SKM-1 (cell line): Measurements from ENCODE around the gene JKAMP.

Experiments
- DNase-seq: peaks from one replicate; lab custom pipeline; 2025; ENCODE audit not compliant: unreplicated experiment; lab: John Stamatoyannopoulos, UW

Gene JKAMP

DNA sequence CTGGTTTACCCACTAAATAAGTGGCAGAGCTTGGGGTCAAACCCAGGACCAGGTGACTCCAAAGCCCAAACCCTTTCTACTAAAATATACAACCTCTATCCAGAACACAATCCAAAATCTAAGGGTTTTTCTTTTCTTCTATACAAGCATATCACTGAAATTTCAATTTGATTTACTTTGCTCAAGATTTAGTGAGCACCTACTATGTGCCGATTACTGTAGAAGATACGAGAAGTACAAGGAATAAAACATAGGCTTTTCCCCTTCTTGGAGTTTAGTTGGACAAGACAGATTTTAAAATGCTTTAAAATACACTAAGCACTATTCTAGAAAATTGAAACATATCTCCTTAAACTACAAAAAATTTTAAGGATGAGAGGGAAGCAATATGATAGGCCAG is 2.9 kb upstream of the JKAMP start:
- no peak for DNase-seq

DNA sequence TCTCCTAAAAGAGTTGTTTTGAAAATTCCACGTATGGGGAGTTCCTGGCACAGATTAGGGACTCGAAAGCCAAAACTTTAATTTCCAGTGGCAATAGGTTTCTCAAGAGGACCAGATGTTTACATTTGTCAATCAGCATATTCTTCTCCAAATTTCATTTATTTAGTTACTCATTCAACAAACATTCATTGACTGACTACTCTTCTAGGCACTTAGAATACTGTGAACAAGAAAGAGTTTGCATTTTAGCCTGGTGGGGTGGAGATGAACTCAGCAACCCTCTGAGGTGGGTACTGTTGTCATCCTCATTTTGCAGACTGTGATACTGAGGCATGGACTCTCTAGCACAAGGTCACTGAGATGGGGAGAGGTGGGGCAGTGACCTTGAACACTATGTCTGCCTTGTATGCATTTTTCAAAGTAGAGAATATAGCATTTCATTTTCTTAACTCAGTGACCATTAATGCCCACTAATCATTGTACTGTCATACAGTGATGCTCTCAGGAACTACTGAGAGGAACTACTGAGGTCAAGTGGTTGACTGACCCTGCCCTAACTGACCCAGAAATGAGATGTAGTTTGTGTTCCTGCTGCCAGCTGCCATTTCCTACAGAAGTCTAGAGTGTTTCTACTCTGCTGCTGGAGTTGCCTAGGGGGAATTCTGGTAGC is 2.3 kb upstream of the JKAMP start:
- DNase-seq, result no peak

DNA sequence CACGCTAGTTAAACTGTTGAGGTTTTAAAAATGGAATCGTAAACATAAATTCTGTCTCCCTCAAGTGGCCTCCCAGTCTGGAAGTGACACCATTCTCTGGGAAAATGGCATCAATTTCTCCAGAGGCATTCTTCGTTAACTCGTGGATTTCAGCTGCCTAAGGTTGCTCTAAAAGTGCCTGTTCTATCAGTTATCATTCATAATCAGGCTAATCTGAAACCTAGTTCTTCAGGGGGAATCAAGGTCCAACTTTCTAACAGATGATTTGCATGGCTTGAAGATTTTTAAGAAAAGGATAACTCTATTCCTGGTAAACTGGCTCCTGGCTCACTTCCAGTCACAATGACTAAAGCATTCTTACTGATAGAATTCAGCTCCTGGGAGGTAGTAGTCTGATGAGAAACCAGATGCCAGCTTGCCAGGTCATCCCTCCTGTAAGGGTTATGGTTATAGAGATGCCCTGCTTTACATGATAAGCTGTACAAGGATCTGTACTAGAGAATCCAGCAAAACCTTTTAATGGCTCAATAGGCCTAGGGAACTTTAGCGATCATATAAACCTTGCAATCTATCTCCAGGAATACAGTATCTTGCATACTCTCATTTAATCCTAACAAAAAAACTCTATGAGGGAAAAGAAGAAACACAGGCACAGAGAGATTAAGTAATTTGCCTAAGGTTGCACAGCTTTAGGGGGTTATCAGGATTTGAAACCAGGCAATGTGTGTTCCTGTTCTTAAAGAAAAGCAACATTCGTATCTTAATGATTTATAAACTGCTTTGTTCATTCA is 1.6 kb upstream of the JKAMP start:
- DNase-seq, result no peak

DNA sequence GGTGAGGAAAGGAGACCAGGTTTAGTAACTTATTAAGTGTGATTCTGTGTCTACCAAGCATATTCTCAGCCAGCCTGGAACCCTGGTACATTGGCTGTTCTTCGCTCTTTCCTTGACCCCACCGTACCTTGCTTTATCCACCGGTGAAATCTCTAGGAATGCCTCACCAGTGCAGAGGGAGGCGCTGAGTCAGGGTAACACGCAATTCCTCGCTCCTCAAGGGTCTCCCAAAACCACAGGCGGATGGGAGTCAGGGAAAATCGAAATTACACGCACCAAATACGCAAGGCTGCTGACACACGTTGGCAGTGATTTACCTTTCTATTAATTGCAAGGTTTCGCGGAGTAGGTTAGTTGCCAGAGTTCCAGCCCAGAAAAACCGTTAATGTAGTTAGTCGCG is 954 bp upstream of the JKAMP start:
- no peak for DNase-seq

DNA sequence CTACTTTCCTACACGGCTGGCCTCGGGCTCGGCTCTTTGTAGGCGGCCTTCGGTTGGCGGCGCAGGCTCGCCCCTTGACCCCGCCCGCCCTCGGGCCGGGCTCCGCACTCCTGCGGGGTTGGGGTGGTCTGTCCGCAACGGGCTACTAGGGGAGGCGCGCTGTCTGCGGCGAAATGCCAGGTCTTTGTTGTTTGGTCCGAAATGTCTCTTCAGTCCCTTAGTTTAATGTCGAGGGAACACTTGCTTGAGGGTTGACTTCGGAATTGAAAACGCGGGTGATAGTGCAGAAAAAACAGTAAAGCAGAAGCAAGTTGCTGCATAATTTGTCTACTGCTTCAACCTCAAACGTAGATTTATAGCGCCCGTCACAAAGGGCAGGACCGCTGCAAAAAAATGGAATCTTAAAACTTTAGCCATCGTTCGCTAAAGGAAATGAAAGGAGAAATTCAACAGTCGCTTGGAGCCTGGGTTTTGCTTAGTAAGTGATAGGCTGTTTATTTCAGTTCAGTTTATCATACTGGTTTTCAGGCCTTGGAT is 390 bp downstream of the JKAMP start:
- DNase-seq, result no peak

DNA sequence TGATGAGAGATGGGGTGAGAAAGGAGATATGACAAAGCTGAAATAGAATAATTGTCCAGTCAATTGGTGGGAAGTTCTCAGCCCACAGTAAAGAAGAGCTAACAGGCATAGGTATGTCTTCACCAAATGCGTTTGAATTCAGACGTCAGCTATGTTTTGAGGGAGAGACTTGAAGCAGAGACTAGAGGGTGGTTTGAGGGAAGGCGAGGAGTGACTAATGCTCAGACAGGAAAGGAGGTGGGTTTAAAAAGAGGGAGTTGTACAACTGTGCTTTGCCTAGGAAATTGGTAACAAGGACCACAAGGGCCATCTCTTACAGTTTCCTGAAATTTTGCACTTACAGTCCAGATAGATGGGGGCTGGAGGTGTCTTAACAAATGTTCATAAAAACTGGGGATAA is 6.4 kb downstream of the JKAMP start:
- no peak for DNase-seq

DNA sequence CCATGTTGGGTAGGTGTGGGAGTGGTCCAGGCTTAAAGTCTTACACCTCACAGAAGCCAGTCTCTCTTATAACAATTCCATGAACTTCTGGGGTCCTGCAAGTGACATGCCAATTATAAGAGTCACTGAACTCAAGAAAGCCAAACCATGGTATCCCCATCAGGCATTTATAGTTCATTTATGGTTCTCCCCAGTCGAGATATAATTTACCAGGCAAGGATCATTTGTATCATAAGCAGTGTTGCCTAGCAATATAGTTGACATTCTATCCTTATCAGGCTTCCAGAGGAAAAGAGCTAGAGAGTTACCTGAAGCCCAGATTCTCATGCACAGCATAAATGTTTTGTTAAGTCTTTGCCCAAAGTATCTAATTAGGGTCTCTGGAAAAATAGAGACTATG is 8.1 kb downstream of the JKAMP start:
- DNase-seq, result no peak

DNA sequence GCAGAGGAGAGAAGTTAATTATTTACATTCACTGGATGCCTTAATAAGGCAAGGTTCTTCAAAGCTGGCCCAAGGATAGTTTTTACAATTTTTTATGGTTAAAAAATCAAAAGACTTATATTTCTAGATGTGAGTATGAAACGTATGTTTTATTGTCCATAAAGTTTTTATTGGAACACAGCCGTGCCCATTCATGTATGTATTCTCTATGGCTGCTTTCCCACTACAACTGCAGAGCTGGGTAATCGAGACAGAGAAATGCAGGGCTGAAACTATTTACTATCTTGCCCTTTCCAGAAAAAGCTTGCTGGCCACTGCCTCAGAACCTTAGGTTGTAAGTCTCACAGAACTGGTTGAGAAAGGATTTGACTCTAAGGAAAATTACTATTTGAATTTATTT is 16.4 kb downstream of the JKAMP start:
- no peak for DNase-seq

DNA sequence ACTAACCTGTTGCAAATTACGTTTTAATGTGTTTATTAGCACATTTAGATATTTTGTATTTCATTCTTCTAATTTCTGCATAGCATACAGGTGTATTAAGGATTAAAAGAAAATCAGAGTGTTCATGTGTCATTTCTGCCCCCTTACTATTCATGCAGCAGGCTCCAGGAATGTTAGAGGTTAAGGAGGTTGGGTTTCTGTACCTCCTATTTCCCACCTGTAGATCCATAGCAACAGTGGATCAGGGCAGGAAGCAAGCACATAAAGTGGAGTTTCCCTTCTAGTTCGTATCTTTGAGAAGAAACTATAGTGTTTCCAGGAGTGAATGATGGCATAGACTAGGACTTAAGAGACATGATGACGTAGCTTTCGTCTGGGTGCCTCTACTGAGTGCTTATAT is 18.9 kb downstream of the JKAMP start:
- DNase-seq, result no peak

DNA sequence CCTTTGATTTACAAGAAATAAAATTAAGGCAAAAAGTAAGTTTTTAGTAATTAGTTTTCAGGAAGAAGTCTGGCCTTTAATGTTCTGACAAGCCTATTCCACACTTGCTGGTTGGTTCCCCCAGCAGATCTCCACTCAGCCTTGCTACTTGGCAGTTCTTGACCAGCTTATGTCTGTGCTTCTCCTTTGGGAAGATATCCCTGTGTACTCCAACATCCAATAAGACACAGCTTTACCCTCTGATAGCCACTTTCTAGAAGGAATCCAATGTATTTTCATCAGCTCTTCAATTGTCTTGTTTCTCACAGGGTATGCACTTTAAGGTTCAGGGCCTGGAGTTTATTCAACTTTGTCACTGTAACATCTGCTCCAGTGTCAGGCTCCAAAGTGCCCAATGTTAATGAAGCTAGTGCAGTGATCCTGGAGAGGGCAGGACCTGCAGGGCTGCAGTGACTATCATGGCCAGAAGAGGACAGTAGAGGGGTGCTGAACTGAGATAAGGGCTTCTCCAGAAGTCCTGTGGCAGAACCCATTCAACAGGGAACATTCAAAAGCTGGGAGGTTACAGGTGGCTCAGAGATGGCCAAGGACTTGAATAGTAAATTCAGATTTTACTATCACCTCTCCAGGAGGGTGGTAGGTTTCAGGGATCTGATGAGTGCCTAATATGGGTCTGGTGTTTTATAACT is 22.9 kb downstream of the JKAMP start:
- no peak for DNase-seq

DNA sequence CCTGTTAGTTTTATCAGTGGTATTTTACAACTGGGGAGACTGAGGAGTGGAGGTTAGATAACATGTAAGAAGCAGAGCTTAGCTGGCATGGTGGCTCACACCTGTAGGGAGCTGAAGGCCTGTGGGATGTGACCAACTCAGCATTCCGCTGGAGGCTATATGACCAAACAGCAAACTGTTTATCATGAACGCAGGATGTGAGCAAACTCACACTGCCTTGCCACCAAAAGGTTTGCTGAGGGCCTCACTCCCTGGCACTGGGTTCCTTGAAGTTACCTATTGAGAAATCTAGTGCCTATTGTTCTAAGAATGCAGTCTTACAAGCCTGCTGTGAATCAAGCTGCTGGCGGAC is 23.4 kb downstream of the JKAMP start:
- no peak for DNase-seq

DNA sequence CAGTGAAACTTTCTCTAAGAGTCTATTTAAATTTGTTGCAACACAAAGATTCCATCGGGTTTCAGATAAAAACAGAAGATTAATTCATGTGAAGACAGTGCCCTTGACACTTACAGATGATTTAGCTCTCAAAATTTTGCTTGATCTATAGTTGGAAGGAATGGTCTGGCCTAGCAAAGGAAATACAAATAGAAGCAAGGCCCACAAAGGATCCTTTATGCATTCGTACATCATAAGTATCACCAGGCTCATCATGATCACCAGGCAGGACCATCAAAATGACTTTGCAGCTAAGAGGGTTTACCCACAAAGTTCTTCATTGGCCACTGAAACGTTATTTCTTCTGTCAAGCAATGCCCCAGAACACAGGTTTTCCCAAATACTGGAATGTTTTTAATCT is 24.8 kb downstream of the JKAMP start:
- no peak for DNase-seq

DNA sequence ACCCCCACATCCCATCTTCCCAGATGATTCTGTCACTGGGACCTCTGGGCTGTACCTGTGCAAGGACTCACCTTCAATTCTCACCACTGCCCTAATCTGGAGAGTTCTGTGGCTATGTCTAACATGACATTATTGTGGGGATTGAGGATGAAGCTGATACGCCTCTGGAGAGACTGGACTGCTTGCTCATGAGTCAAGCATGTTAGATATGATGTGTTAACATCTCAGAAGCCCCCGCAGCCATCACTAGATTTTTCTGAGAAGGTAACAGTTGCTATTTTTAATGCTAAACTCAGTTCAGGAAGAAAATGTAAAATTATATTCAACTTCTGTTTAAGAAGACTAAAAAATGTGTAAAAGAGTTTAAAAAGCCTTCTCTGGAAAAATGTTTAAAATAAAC is 25.7 kb downstream of the JKAMP start:
- no peak for DNase-seq

DNA sequence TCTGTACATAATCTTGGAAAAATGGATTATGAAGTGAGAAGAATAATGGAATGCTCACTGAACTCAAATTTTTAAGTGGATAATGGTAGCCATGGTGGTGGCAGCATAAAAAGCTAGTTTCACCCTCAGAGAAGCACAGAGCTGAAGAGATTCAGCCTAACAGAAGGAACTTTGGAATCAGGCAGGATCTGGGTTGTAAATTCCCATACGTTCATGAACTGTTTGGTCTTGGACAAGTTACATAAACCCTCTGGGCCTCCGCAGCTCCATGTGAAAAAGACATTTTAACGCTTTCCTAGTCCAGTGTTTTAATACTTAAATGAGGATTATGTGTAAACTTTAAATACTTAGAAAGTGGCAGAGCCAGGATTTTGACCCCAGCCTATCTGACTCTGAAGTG is 26.6 kb downstream of the JKAMP start:
- no peak for DNase-seq

DNA sequence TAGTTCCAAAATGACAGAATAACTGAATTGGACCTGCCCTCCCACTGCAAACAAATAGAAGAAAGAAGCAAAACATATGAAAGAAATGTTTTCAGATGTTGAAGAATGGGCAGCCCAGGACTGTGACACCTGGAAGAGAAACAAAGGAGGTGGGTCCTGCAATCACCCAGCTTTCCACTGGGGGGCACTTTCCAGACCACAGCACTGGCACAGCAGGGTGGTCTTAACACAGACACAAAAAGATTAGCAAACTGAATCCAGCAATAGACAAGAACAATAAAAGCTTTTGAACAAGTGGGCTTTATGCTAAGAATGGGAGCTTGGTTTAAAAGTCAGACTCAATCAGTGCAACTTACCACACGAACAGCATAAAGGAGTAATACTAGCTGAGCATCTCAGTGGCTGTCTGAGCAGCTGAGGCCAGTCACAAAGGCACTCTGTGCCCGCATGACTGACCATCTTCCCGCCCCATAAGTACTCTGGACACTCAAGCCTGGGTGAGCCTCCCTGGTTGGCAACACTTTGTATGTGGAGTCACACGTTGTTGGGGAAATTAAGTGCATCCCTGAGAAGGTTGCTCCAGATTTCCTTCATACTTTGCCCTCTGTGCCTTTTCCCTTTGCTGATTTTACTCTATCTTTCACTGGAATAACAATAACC is 27.7 kb downstream of the JKAMP start:
- no peak for DNase-seq

DNA sequence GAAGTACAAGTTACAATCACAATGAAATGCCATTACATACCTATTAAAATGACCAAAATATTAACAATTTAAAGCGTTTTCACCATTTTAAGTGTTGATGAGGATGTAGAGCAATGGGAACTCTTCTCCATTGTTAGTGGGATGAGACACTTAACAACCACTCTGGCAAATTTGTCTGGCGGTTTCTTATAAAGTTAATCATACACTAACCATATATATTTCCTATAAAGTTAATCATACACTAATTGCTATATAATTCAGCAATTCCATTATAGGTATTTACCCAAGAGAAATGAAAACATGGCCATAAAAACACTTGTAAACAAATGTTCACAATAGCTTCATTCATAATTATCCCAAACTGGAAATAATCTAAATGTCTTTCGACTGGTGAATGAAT is 35.9 kb downstream of the JKAMP start:
- DNase-seq, result no peak

DNA sequence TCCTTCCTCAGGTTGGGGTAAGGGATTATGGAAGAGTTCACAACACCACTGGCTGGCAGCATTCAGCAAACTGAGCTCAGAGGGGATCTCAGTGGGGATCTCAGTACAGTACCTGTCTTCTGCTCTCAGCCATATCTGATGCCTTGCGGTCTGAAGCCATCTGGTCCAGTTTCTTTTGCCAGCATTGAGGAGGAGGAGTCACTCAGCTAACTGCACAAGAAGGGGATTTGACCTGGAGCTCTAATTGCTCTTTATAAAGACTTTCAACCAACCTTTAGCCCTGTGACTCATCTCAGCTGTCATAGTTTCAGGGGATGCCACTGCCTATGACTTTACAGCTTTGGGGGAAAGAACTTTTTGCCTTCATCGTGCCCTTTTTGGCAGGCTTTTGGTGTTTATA is 44.9 kb downstream of the JKAMP start:
- no peak for DNase-seq

DNA sequence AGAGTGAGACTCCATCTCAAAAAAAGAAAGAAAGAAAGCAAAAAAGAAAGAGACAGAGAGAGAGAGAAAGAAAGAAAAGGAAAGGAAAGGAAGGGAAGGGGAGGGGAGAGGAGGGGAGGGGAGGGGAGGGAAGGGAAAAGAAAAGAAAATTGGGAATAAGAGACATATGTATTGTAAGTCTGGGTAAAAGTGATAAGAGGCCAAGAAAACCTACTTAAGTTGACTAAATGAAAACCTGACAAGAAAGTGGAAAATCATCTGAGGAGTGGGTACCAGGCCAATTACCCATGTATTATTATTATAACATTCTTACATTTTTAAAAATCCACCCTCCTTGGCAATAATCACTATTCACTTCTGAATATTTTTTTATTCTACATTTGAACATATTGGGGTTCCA is 46.0 kb downstream of the JKAMP start:
- DNase-seq, result no peak

DNA sequence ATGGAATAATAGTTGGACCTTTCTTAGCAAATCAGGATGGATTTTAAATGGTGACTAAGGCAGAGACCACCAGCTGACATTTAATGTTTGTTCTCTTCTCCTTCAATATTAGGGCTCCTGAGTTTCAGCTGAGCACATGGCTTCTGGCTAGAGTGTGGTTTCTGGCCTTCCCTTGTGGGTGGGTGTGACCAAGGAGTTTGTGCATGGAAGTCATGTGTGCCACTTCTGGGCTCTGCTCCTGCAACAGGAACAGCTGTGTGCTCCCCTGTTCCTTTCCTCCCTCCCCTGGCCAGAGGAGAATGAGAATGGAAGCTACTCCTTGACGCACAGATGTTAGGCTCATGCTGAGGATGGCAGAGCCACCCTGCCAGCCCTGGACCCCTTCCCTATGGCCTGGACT is 48.1 kb downstream of the JKAMP start:
- no peak for DNase-seq

DNA sequence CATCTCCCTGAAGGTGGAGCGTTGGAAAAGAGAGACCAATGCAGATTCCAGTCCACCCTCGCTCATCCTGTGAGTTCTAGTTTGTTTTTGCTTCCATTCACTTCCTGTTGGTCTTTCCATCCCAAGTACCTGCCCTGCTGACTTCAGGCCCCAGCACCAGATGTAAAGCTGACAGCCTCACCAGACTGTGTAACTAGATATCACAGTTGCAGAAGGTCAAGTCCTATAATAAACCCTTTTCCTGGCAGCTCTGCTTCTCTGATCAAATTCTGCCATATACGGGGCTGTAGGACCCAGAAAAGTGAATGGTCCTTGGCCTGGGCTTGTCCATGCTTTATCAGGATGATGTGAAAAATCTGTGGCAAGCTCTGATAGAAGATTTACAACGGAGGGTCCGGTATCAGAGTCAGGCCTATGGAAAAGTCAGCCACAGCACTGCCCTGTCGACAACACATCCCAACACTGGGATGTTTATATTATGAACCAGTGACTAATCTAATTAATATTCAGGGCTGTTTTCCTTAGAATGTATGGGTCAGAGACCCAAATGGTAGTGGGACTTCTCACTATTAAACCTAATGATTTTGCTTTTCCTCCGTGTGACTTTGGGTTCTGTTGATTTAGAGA is 50.2 kb downstream of the JKAMP start:
- no peak for DNase-seq

DNA sequence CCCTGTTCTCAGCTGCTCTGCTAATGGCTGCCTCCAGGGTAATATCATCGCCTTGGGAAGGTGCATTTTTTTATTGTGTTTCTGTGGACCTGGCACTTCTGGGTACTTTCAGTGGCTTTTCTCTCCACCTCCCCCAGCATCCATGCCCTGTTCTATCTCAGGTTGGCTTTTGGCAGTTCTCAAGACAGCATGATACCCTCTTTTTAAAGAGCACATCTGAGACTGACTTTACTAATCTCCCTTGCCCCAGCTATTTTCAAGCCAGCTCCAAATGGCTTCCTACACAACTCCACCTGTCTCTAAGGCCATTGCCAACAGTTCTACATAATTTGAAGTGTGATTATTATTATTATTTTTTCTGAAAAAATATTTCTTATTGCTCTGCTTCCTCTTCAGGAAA is 53.2 kb downstream of the JKAMP start:
- no peak for DNase-seq
